HepG2 (cell line): Measurements from ENCODE around the gene RABEP2. TPM values are rescaled to one million over a fixed set of nuclear protein-coding genes. Genes with fewer than 3 reads are reported as not detected.

ENCODE experiments used
- PHF5A ChIP-seq: IDR thresholded peaks from one replicate; pipeline ENCODE4 v1.6.1; 2018; ENCODE audit warnings: low read depth, missing genetic modification reagents; ENCODE audit not compliant: unreplicated experiment
- RFX5 ChIP-seq: IDR thresholded peaks from 2 replicates; pipeline ENCODE4 v1.6.1; 2011; ENCODE audit warnings: low read depth, low read length, improper control_type of control experiment
- ZFP37 ChIP-seq: sonication (generic); formaldehyde crosslinking; IDR thresholded peaks from 2 replicates; pipeline ENCODE4 v1.4.0; 2020; ENCODE audit warnings: missing genetic modification reagents, borderline replicate concordance
- polyA plus RNA-seq, 8 experiments: library from polyadenylated mRNA; depleted of rRNA in 3 of 8; stranded (reverse) in 7 of 8; unstranded in 1 of 8; fragments of >200 nt; fragmentation: Illumina TruSeq in 4 of 8; extraction: Trizol in 4 of 8; gene quantifications; 2 replicates each; pipeline versions ENCODE4 v1.2.1 to v1.2.3, GENCODE V29; 2011 to 2016; ENCODE audit warnings: low read depth in 4 of 8, missing spikeins in 1 of 8, mixed read lengths in 1 of 8; ENCODE audit not compliant: insufficient read depth in 1 of 8
- total RNA-seq, 5 experiments: library from RNA; depleted of rRNA; stranded (reverse); fragments of >200 nt; fragmentation: Illumina TruSeq; extraction: Trizol; gene quantifications; 2 replicates each; pipeline ENCODE4 v1.2.3, GENCODE V29; 2016; ENCODE audit warnings: low read depth in 1 of 5
- TF ChIP-seq, protein P1 (sequence below), 2 experiments: fragments of 450-650 bp in 1 of 2; sonication (generic) in 1 of 2; formaldehyde crosslinking in 1 of 2; IDR thresholded peaks; 2 replicates each; pipeline versions ENCODE4 v1.6.1 to v1.8.0; 2016 to 2022; ENCODE audit warnings: antibody characterized with exemption in 1 of 2, mild to moderate bottlenecking in 1 of 2, missing genetic modification reagents in 1 of 2
- TF ChIP-seq, protein P2 (sequence below): sonication (generic); formaldehyde crosslinking; IDR thresholded peaks from 2 replicates; pipeline ENCODE4 v1.4.0; 2020; ENCODE audit warnings: missing genetic modification reagents
- TF ChIP-seq, protein P3 (sequence below): sonication (generic); formaldehyde crosslinking; IDR thresholded peaks from 2 replicates; pipeline ENCODE4 v1.4.0; 2020; ENCODE audit warnings: missing genetic modification reagents
- TF ChIP-seq, protein P4 (sequence below): sonication (generic); formaldehyde crosslinking; IDR thresholded peaks from 2 replicates; pipeline ENCODE4 v1.8.1; 2022; ENCODE audit warnings: mild to moderate bottlenecking, missing genetic modification reagents

The RABEP2 gene
- total and polyA plus RNA-seq, 2 of the 13 experiments (the other 11 are each of a cell fraction or from before 2014, with no cell fraction given): 10.8 to 18.4 TPM

DNA sequence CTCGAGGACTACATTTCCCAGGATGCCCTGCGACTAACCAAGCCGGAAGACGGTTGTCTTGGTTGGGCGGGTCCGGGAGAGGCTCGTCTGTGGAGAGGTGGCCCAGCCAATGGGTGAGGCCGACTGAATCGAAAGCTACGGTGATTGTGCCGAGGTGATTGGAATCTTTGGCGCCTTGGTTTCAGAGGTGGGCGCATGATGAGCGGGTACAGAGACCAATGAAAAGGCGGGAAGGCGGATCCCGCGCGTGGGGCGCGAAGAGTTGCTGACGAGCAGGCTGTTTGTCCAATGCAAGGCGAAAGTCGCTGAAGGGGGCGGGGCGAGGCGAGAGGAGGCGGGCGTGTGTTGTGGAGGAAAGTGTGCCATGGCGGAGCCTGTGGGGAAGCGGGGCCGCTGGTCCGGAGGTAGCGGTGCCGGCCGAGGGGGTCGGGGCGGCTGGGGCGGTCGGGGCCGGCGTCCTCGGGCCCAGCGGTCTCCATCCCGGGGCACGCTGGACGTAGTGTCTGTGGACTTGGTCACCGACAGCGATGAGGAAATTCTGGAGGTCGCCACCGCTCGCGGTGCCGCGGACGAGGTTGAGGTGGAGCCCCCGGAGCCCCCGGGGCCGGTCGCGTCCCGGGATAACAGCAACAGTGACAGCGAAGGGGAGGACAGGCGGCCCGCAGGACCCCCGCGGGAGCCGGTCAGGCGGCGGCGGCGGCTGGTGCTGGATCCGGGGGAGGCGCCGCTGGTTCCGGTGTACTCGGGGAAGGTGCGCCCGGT lies 25.8 kb upstream of the RABEP2 start, which contains the start of gene NFATC2IP (continued):
- TF ChIP-seq, protein P1, sequence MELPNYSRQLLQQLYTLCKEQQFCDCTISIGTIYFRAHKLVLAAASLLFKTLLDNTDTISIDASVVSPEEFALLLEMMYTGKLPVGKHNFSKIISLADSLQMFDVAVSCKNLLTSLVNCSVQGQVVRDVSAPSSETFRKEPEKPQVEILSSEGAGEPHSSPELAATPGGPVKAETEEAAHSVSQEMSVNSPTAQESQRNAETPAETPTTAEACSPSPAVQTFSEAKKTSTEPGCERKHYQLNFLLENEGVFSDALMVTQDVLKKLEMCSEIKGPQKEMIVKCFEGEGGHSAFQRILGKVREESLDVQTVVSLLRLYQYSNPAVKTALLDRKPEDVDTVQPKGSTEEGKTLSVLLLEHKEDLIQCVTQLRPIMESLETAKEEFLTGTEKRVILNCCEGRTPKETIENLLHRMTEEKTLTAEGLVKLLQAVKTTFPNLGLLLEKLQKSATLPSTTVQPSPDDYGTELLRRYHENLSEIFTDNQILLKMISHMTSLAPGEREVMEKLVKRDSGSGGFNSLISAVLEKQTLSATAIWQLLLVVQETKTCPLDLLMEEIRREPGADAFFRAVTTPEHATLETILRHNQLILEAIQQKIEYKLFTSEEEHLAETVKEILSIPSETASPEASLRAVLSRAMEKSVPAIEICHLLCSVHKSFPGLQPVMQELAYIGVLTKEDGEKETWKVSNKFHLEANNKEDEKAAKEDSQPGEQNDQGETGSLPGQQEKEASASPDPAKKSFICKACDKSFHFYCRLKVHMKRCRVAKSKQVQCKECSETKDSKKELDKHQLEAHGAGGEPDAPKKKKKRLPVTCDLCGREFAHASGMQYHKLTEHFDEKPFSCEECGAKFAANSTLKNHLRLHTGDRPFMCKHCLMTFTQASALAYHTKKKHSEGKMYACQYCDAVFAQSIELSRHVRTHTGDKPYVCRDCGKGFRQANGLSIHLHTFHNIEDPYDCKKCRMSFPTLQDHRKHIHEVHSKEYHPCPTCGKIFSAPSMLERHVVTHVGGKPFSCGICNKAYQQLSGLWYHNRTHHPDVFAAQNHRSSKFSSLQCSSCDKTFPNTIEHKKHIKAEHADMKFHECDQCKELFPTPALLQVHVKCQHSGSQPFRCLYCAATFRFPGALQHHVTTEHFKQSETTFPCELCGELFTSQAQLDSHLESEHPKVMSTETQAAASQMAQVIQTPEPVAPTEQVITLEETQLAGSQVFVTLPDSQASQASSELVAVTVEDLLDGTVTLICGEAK (IDR thresholded peaks at IDR 0.05): peak; percentile 57
- TF ChIP-seq, protein P1 (CRISPR knock-in tag; IDR thresholded peaks at IDR 0.05): no peak; the same call in 1 of the 2 replicates
- TF ChIP-seq, protein P2, sequence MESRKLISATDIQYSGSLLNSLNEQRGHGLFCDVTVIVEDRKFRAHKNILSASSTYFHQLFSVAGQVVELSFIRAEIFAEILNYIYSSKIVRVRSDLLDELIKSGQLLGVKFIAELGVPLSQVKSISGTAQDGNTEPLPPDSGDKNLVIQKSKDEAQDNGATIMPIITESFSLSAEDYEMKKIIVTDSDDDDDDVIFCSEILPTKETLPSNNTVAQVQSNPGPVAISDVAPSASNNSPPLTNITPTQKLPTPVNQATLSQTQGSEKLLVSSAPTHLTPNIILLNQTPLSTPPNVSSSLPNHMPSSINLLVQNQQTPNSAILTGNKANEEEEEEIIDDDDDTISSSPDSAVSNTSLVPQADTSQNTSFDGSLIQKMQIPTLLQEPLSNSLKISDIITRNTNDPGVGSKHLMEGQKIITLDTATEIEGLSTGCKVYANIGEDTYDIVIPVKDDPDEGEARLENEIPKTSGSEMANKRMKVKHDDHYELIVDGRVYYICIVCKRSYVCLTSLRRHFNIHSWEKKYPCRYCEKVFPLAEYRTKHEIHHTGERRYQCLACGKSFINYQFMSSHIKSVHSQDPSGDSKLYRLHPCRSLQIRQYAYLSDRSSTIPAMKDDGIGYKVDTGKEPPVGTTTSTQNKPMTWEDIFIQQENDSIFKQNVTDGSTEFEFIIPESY (CRISPR knock-in tag): no peak
- TF ChIP-seq, protein P3, sequence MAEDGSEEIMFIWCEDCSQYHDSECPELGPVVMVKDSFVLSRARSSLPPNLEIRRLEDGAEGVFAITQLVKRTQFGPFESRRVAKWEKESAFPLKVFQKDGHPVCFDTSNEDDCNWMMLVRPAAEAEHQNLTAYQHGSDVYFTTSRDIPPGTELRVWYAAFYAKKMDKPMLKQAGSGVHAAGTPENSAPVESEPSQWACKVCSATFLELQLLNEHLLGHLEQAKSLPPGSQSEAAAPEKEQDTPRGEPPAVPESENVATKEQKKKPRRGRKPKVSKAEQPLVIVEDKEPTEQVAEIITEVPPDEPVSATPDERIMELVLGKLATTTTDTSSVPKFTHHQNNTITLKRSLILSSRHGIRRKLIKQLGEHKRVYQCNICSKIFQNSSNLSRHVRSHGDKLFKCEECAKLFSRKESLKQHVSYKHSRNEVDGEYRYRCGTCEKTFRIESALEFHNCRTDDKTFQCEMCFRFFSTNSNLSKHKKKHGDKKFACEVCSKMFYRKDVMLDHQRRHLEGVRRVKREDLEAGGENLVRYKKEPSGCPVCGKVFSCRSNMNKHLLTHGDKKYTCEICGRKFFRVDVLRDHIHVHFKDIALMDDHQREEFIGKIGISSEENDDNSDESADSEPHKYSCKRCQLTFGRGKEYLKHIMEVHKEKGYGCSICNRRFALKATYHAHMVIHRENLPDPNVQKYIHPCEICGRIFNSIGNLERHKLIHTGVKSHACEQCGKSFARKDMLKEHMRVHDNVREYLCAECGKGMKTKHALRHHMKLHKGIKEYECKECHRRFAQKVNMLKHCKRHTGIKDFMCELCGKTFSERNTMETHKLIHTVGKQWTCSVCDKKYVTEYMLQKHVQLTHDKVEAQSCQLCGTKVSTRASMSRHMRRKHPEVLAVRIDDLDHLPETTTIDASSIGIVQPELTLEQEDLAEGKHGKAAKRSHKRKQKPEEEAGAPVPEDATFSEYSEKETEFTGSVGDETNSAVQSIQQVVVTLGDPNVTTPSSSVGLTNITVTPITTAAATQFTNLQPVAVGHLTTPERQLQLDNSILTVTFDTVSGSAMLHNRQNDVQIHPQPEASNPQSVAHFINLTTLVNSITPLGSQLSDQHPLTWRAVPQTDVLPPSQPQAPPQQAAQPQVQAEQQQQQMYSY (CRISPR knock-in tag): no peak
- TF ChIP-seq ZFP37 (no peak), RFX5 (peak; percentile 74), PHF5A (CRISPR knock-in tag) (no peak)
- TF ChIP-seq, protein P4, sequence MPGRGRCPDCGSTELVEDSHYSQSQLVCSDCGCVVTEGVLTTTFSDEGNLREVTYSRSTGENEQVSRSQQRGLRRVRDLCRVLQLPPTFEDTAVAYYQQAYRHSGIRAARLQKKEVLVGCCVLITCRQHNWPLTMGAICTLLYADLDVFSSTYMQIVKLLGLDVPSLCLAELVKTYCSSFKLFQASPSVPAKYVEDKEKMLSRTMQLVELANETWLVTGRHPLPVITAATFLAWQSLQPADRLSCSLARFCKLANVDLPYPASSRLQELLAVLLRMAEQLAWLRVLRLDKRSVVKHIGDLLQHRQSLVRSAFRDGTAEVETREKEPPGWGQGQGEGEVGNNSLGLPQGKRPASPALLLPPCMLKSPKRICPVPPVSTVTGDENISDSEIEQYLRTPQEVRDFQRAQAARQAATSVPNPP (CRISPR knock-in tag): no peak
